EH (cell line): Measurements from ENCODE around the gene GHRL.
"Not testable (repeated sequence)": the region's sequence is repeated elsewhere in the genome, so short reads cannot be mapped to it uniquely, and the experiment has no call there.

Experiments used
- DNase-seq: peaks from one replicate; pipeline ENCODE4 v3.0.0-alpha.2; 2015; ENCODE audit warnings: low read depth

The GHRL gene

GRCh38 chr3:10273702-10274305 lies 18.9 kb downstream of the GHRL start:
- DNase-seq = peak; percentile 40

DNA sequence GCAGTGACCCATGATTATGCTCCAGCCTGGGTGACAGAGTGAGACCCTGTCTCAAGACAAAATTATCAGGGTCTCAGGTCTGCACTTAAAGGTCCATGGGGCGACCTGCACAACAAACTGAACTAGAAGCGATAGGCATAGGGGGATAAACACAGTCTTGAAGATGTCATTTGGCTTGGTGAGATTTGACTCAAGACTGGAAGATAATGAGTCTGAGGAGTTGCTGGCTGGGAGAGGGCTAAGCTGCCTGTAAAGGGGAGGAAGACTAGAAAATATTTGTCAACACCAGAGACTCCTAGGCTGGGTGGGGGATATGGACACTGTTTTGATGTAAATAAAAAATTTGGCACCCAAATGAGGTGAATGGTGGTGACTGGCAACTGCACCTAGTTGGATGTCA lies 19.8 kb downstream of the GHRL start:
- no peak for DNase-seq

- DNase-seq = not testable (repeated sequence)
Measured at GRCh38 chr3:10272476-10272875, 20.3 kb downstream of the GHRL start.

DNA sequence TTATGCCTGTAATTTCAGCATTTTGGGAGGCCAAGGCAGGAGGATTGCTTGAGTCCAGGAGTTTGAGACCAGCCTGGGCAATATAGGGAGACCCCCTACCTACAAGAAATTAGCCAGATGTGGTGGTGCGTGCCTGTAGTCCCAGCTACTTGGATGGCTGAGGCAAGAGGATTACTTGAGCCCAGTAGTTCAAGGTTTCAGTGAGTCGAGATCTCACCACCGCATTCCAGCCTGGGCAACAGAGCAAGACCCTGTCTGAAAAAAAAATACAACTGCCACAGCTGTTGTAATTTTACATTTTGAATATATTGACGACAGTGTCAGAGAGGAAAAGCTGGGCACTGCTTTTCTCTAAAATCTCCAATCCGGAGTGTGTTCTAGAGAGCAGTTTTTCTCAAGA lies 23.3 kb downstream of the GHRL start:
- no peak for DNase-seq

GRCh38 chr3:10268930-10269329 lies 23.8 kb downstream of the GHRL start:
- DNase-seq = no peak

GRCh38 chr3:10268116-10268515 lies 24.6 kb downstream of the GHRL start:
- no peak for DNase-seq

- DNase-seq = not testable (repeated sequence)
Measured at GRCh38 chr3:10266936-10267335, 25.8 kb downstream of the GHRL start.

DNA sequence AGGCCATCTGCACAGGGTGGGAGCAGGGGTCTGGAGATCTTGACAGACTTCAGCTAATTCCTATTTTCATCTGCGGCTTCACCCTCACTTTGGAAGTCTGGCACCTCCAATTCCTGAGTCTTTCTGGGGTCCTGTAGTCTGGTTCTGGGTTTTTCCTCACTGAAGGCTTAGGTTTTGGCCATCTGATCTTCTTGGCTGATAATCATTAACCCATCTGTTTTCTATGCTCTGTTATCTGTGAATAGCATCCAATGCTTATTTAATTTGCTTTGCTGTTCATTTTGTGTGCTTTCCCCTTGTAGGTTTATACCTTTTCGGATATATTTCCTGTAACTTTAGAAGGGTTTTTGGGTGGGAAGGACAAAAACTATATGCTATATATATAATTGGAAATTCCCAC lies 26.9 kb downstream of the GHRL start:
- DNase-seq = no peak

DNA sequence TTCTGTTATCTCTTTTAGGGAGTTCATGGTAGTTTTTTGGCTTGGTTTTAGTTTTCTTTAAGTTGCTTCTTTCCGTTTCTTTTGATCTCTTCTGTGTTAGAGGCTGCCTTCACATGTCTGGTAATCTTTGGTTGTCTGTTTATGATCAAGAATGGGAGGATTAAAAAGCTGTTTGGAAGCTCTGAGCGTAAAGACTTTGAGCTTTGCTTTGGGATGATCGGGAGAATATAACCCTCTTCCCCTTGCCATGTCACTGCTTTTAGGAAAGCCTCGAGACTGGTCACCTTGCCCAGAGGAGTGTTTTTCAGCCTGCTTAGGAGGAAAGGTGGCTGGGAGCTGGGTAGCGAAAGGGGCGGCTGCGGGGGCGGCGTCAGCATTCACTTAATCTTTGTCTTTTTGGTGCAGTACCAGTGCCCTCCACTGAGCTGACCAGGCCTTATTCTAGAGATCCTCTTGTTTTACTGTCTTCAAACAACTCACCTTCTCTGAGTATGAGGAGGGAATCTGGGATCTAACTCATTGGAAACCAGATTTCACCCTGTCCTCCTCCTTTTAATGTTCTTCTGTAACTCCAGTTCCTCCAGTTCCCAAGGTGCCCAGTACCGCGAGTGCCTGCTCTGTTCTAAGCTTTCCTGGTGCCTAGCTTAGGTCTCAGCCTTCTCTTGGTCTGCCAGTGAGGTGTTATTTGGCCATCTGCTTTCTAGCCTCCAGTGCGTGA lies 28.9 kb downstream of the GHRL start:
- DNase-seq = peak; percentile 55

- DNase-seq = no peak
Measured at GRCh38 chr3:10262027-10262426, 30.7 kb downstream of the GHRL start.

DNA sequence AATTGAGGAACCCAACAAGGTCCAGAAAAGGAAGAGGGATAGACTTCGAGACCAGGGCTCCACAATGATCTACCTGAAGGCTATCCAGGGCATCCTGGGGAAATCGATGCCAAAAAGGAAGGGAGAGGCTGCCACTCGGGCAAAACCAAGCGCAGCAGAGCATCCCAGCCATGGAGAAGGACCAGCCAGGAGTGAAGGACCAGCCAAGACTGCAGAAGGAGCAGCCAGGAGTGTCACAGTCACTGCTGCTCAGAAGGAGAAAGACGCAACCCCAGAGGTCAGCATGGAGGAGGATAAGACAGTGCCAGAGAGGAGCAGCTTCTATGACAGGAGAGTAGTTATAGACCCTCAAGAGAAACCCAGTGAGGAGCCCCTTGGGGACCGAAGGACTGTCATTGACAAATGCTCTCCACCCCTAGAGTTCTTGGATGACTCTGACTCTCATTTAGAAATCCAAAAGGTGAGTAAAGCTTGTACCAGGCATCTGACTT lies 32.5 kb downstream of the GHRL start:
- DNase-seq = no peak

GRCh38 chr3:10259798-10260197 lies 32.9 kb downstream of the GHRL start:
- DNase-seq = no peak

- no peak for DNase-seq
Measured at GRCh38 chr3:10259036-10259435, 33.7 kb downstream of the GHRL start.

GRCh38 chr3:10255835-10256234 lies 36.9 kb downstream of the GHRL start:
- DNase-seq = no peak

DNA sequence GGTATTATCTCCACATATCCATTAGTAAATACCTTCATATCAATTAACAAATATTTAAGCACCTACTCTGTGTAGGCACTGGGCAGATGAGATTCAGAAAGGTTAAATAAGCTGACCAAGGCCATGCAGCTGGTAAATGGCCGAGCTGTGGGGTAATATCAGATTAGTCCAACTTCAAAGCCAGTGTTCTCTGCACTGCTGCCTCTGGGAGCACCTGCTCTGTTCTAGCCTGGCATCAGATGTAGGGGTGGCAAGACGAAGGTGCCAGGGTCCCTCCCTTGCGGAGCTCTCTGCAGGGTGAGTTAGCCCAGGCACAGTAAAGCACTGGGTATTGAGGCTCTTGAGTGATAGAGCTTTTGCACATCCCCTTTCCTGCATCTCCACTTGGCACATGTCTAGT lies 39.0 kb downstream of the GHRL start:
- no peak for DNase-seq

GRCh38 chr3:10251006-10251405 lies 41.7 kb downstream of the GHRL start:
- no peak for DNase-seq

DNA sequence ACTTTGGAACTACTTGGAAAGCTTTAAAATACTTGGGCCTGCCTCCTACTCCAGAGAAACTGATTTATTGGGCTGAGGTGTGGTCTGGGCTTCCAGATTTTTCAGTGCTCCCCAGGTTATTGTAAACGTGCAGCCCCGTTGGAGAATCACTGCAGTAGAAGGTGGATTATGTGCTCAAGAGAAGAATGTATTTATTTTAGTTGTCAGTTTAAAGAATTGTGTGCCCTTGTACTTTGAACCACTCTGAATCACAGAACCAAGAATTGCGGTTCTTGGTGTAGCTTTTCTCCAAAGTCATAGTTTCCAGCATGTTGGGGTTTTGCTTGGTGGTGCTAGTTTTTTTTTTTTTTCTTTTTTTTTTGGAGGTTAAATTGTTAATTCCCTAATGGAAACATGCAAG lies 42.9 kb downstream of the GHRL start:
- DNase-seq = peak; percentile 36

DNA sequence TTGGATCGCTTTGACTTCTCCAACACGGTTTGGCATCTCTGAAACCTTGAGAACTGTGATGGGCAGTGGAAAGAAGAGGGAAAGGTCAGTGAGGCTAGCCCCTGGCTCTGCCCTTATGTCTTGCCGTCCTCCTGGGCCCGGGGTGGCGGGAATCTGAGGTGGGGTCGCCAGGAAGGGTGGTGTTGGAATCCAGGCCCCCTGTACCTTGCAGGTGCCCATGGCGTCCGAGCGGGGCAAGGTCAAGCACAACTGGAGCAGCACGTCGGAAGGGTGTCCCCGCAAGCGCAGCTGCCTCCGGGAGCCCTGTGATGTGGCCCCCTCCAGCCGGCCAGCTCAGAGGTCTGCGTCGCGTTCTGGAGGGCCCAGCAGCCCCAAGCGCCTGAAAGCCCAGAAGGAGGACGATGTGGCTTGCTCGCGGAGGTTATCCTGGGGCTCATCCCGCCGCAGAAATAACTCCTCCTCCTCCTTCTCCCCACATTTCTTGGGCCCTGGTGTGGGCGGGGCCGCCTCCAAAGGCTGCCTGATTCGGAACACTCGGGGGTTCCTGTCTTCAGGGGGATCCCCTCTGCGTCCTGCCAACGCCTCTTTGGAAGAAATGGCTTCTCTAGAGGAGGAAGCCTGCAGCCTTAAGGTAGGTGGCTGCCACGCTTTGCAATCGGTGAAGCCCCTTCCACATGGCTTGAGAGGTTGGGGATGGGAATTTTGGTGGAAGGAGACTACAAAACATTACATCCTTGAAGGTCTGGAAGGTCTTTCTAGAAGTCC lies 43.6 kb downstream of the GHRL start:
- DNase-seq = peak; percentile 38

- DNase-seq = peak; percentile 95
Measured at GRCh38 chr3:10248184-10248983, 44.4 kb downstream of the GHRL start, which contains the start of gene TATDN2. TATDN2 (plus strand) TSS chr3:10248459; CDS start chr3:10249201, 742 bp downstream.

- no peak for DNase-seq
Measured at GRCh38 chr3:10247679-10248183, 45.0 kb downstream of the GHRL start.

- no peak for DNase-seq
Measured at GRCh38 chr3:10245081-10245712, 47.5 kb downstream of the GHRL start.
